Epithelial cell of prostate (primary cell): ENCODE data around the gene ARGLU1.

ENCODE experiments used
- DNase-seq: peaks from one replicate; pipeline ENCODE4 v3.0.0-alpha.2; 2011; ENCODE audit warnings: low read depth, low spot score
- H3K27ac ChIP-seq: fragments of 450-650 bp; 2 replicates; pipeline ENCODE4 v1.5.1; 2017; ENCODE audit warnings: mild to moderate bottlenecking

Gene ARGLU1

GRCh38 chr13:106551350-106551749 is 16.6 kb downstream of the ARGLU1 start:
- no peak for DNase-seq
- no peak overlapping the region for H3K27ac ChIP-seq

- no peak overlapping the region for H3K27ac ChIP-seq
Measured at GRCh38 chr13:106550570-106551135, 17.3 kb downstream of the ARGLU1 start.

GRCh38 chr13:106548064-106548696 is 19.8 kb downstream of the ARGLU1 start:
- no peak for DNase-seq
- H3K27ac ChIP-seq = no peak overlapping the region

More at GRCh38 chr13:106550570-106551135, 17.3 kb downstream of the ARGLU1 start:
- no peak for DNase-seq

GRCh38 chr13:106541826-106542225 is 26.1 kb downstream of the ARGLU1 start:
- DNase-seq = no peak

GRCh38 chr13:106540613-106541012 is 27.3 kb downstream of the ARGLU1 start:
- DNase-seq = no peak
- H3K27ac ChIP-seq = no peak overlapping the region

More at GRCh38 chr13:106541826-106542225, 26.1 kb downstream of the ARGLU1 start:
- H3K27ac ChIP-seq = no peak overlapping the region

- no peak for DNase-seq
- no peak overlapping the region for H3K27ac ChIP-seq
Measured at GRCh38 chr13:106537521-106537920, 30.4 kb downstream of the ARGLU1 start.

- DNase-seq = no peak
- H3K27ac ChIP-seq = peak overlapping the region; percentile 26
Measured at GRCh38 chr13:106536244-106537034, 31.5 kb downstream of the ARGLU1 start.

- H3K27ac ChIP-seq = peak within 1 kb of the TSS; percentile 83
- peak; percentile 79 for DNase-seq
Measured at GRCh38 chr13:106535552-106536243, 32.2 kb downstream of the ARGLU1 start, which contains the start of gene EFNB2. Gene EFNB2, minus strand, starts transcription at chr13:106535662. Its CDS starts 698 bp downstream, at chr13:106534964.

- DNase-seq = no peak
Measured at GRCh38 chr13:106534639-106535551, 33.0 kb downstream of the ARGLU1 start.

GRCh38 chr13:106533943-106534638 is 33.8 kb downstream of the ARGLU1 start:
- peak overlapping the region; percentile 83 for H3K27ac ChIP-seq
- DNase-seq = no peak

More at GRCh38 chr13:106534639-106535551, 33.0 kb downstream of the ARGLU1 start:
- peak overlapping the region; percentile 83 for H3K27ac ChIP-seq

GRCh38 chr13:106533101-106533942 is 34.6 kb downstream of the ARGLU1 start:
- DNase-seq = no peak
- peak overlapping the region; percentile 83 for H3K27ac ChIP-seq

- DNase-seq = no peak
- peak overlapping the region; percentile 83 for H3K27ac ChIP-seq
Measured at GRCh38 chr13:106532111-106532929, 35.6 kb downstream of the ARGLU1 start.

GRCh38 chr13:106530980-106531481 is 36.9 kb downstream of the ARGLU1 start:
- DNase-seq = no peak
- H3K27ac ChIP-seq = peak overlapping the region; percentile 2

GRCh38 chr13:106530171-106530851 is 37.6 kb downstream of the ARGLU1 start:
- H3K27ac ChIP-seq = peak overlapping the region; percentile 2
- no peak for DNase-seq

GRCh38 chr13:106529415-106530170 is 38.3 kb downstream of the ARGLU1 start:
- H3K27ac ChIP-seq = peak overlapping the region; percentile 2
- no peak for DNase-seq
